GM23248 (cell line): Measurements from ENCODE around the gene NOXA1. TPM values are rescaled to one million over a fixed set of nuclear protein-coding genes. Genes with fewer than 3 reads are reported as not detected.

Source experiments
- DNase-seq: peaks from one replicate; pipeline ENCODE4 v3.0.0-alpha.2; 2015
- H2AFZ ChIP-seq: fragments of 200-600 bp; sonication (generic); 2 replicates; pipeline ENCODE4 v1.6.1; 2016; ENCODE audit warnings: antibody characterized with exemption
- H3F3A ChIP-seq: fragments of 200-600 bp; sonication (generic); 2 replicates; pipeline ENCODE4 v1.6.1; 2016; ENCODE audit warnings: mild to moderate bottlenecking, antibody characterized with exemption, mixed run types; ENCODE audit not compliant: insufficient read depth
- H3K27ac ChIP-seq: fragments of 200-600 bp; sonication (generic); 2 replicates; pipeline ENCODE4 v1.5.1; 2016; ENCODE audit warnings: mild to moderate bottlenecking
- H3K27me3 ChIP-seq: fragments of 200-600 bp; sonication (generic); replicated peaks from 2 replicates; pipeline ENCODE4 v1.6.1; 2016; ENCODE audit warnings: mild to moderate bottlenecking; ENCODE audit not compliant: insufficient read depth
- H3K36me3 ChIP-seq: fragments of 200-600 bp; sonication (generic); 2 replicates; pipeline ENCODE4 v1.6.1; 2016; ENCODE audit warnings: low read depth, mild to moderate bottlenecking
- H3K4me1 ChIP-seq: fragments of 200-600 bp; sonication (generic); 2 replicates; pipeline ENCODE4 v1.6.1; 2016; ENCODE audit warnings: mild to moderate bottlenecking; ENCODE audit not compliant: insufficient read depth
- H3K4me2 ChIP-seq: fragments of 200-600 bp; sonication (generic); one replicate; pipeline ENCODE4 v1.6.1; 2016; ENCODE audit warnings: mild to moderate bottlenecking; ENCODE audit not compliant: unreplicated experiment
- H3K4me3 ChIP-seq: fragments of 200-600 bp; sonication (generic); 2 replicates; pipeline ENCODE4 v1.5.1; 2016; ENCODE audit warnings: mild to moderate bottlenecking
- H3K79me2 ChIP-seq: fragments of 200-600 bp; sonication (generic); 2 replicates; pipeline ENCODE4 v1.6.1; 2016; ENCODE audit warnings: mild to moderate bottlenecking; ENCODE audit not compliant: insufficient read depth
- H3K9ac ChIP-seq: fragments of 200-600 bp; sonication (generic); 2 replicates; pipeline ENCODE4 v1.6.1; 2016; ENCODE audit warnings: mild to moderate bottlenecking
- H3K9me2 ChIP-seq: fragments of 200-600 bp; sonication (generic); 2 replicates; pipeline ENCODE4 v1.6.1; 2016; ENCODE audit warnings: mixed run types, mild to moderate bottlenecking, moderate library complexity; ENCODE audit not compliant: insufficient read depth
- H3K9me3 ChIP-seq: fragments of 200-600 bp; sonication (generic); one replicate; pipeline ENCODE4 v1.6.1; 2017; ENCODE audit warnings: low read depth
- H4K20me1 ChIP-seq: fragments of 200-600 bp; sonication (generic); 2 replicates; pipeline ENCODE4 v1.6.0; 2016; ENCODE audit not compliant: insufficient read depth
- EZH2 ChIP-seq: fragments of 200-600 bp; sonication (generic); IDR thresholded peaks from 2 replicates; pipeline ENCODE4 v1.6.1; 2018; ENCODE audit warnings: antibody characterized with exemption, mild to moderate bottlenecking; ENCODE audit not compliant: insufficient read depth, poor library complexity, severe bottlenecking
- EZH2phosphoT487 ChIP-seq: fragments of 200-600 bp; sonication (generic); IDR thresholded peaks from 2 replicates; pipeline ENCODE4 v1.6.1; 2018; ENCODE audit warnings: antibody characterized with exemption, moderate library complexity, mild to moderate bottlenecking, low read depth; ENCODE audit not compliant: insufficient read depth
- WGBS, 2 experiments: methylation state at CpG; one replicate each; pipeline ENCODE4 v1.1.6; 2015 to 2017; ENCODE audit warnings: low lambda C conversion rate in 2 of 2, low coverage in 1 of 2; ENCODE audit errors: missing lambda C conversion rate in 2 of 2; 5-methylcytosine and 5-hydroxymethylcytosine counted together
- in situ Hi-C: fragments of 300-500 bp; cut with MboI; formaldehyde crosslinking; loops from 2 replicates; pipeline ENCODE4 v1.15.0; 2020
- polyA plus RNA-seq: library from polyadenylated mRNA; unstranded; fragments of >200 nt; fragmentation: Nextera tagmentation; extraction: Ambion mirVana; gene quantifications from 2 replicates; pipeline ENCODE4 v1.2.1, GENCODE V29; 2016
- total RNA-seq: library from RNA; depleted of rRNA; stranded (reverse); fragments of >200 nt; shearing (Covaris generic); gene quantifications from 2 replicates; pipeline ENCODE4 v1.2.3, GENCODE V29; 2014

NOXA1 gene
- total and polyA plus RNA-seq, 2 experiments from 2014 or later, result 0.32 to 0.39 TPM

GRCh38 chr9:137445930-137446431 lies 22.8 kb downstream of the NOXA1 start:
- peak overlapping the region; percentile 16 for H3K4me2 ChIP-seq
- 10% methylated on average over 19 of the region's 19 CpGs for whole genome bisulfite sequencing, 2 experiments
- TF ChIP-seq EZH2, result no peak
- TF ChIP-seq EZH2phosphoT487, result no peak
- H3K79me2 ChIP-seq, result no peaks in the 10 kb centered on the region
- H2AFZ ChIP-seq, result no peak overlapping the region
- H3K36me3 ChIP-seq, result no peaks in the 10 kb centered on the region
- H3K9me3 ChIP-seq, result no peaks in the 10 kb centered on the region
- in situ Hi-C loops, result no loop called here
- peak; percentile 61 for DNase-seq
- H3K9ac ChIP-seq, result no peak overlapping the region
- H4K20me1 ChIP-seq, result no peaks in the 10 kb centered on the region
- no peak overlapping the region for H3K4me3 ChIP-seq
- H3K27me3 ChIP-seq, result no peaks in the 10 kb centered on the region
- no peaks in the 10 kb centered on the region for H3K9me2 ChIP-seq
- peaks cover 23% of the 10 kb centered on the region for H3K4me1 ChIP-seq
- H3K27ac ChIP-seq, result no peak overlapping the region
- peaks cover 7% of the 10 kb centered on the region; the same call in 1 of the 2 replicates for H3F3A ChIP-seq

- DNase-seq, result peak; percentile 62
- 44 to 45% methylated on average over 21 of the region's 21 CpGs for WGBS, 2 experiments
- no peaks in the 10 kb centered on the region for H3K9me3 ChIP-seq
- H3K79me2 ChIP-seq, result no peaks in the 10 kb centered on the region
- TF ChIP-seq EZH2phosphoT487 (no peak), EZH2 (no peak)
- no peak overlapping the region for H3K27ac ChIP-seq
- no peaks in the 10 kb centered on the region for H4K20me1 ChIP-seq
- no peak overlapping the region for H3K4me3 ChIP-seq
- no peaks in the 10 kb centered on the region for H3K9me2 ChIP-seq
- H3K4me1 ChIP-seq, result peaks cover 23% of the 10 kb centered on the region
- H3K9ac ChIP-seq, result no peak overlapping the region
- H2AFZ ChIP-seq, result no peak overlapping the region
- H3K4me2 ChIP-seq, result peak overlapping the region; percentile 16
- in situ Hi-C loops, result no loop called here
- H3K36me3 ChIP-seq, result no peaks in the 10 kb centered on the region
- H3F3A ChIP-seq, result peaks cover 7% of the 10 kb centered on the region; the same call in 1 of the 2 replicates
- no peaks in the 10 kb centered on the region for H3K27me3 ChIP-seq
These were observed 23.8 kb downstream of the NOXA1 start for GRCh38 chr9:137446851-137447471.

GRCh38 chr9:137447722-137448601 lies 24.8 kb downstream of the NOXA1 start:
- 95% methylated on average over 22 to 23 of the region's 27 CpGs for WGBS, 2 experiments
- no peak overlapping the region for H3K9ac ChIP-seq
- no peaks in the 10 kb centered on the region for H3K36me3 ChIP-seq
- peaks cover 23% of the 10 kb centered on the region for H3K4me1 ChIP-seq
- no peak overlapping the region for H3K27ac ChIP-seq
- H2AFZ ChIP-seq, result no peak overlapping the region
- in situ Hi-C loops, result no loop called here
- no peaks in the 10 kb centered on the region for H3K79me2 ChIP-seq
- no peak for DNase-seq
- no peaks in the 10 kb centered on the region for H3K9me2 ChIP-seq
- no peaks in the 10 kb centered on the region for H3K9me3 ChIP-seq
- no peak overlapping the region for H3K4me2 ChIP-seq
- no peaks in the 10 kb centered on the region for H4K20me1 ChIP-seq
- H3K4me3 ChIP-seq, result no peak overlapping the region
- no peaks in the 10 kb centered on the region for H3K27me3 ChIP-seq
- H3F3A ChIP-seq, result peaks cover 7% of the 10 kb centered on the region; the same call in 1 of the 2 replicates
- TF ChIP-seq EZH2phosphoT487 (no peak), EZH2 (no peak)

- H3K9ac ChIP-seq, result no peak overlapping the region
- H2AFZ ChIP-seq, result no peak overlapping the region
- TF ChIP-seq EZH2 (no peak), EZH2phosphoT487 (no peak)
- 94 to 98% methylated on average over 15 to 16 of the region's 16 CpGs for WGBS, 2 experiments
- H3F3A ChIP-seq, result peaks cover 7% of the 10 kb centered on the region; the same call in 1 of the 2 replicates
- in situ Hi-C loops, result no loop called here
- H3K4me3 ChIP-seq, result no peak overlapping the region
- no peak overlapping the region for H3K27ac ChIP-seq
- no peaks in the 10 kb centered on the region for H4K20me1 ChIP-seq
- H3K4me1 ChIP-seq, result peaks cover 23% of the 10 kb centered on the region
- no peaks in the 10 kb centered on the region for H3K79me2 ChIP-seq
- H3K4me2 ChIP-seq, result no peak overlapping the region
- H3K36me3 ChIP-seq, result no peaks in the 10 kb centered on the region
- no peaks in the 10 kb centered on the region for H3K9me3 ChIP-seq
- no peaks in the 10 kb centered on the region for H3K27me3 ChIP-seq
- no peaks in the 10 kb centered on the region for H3K9me2 ChIP-seq
- no peak for DNase-seq
These were observed 25.4 kb downstream of the NOXA1 start for GRCh38 chr9:137448602-137448962.
